SK-N-DZ (cell line): ENCODE measurements around the gene ATG4D. TPM values are rescaled to one million over a fixed set of nuclear protein-coding genes. Genes with fewer than 3 reads are reported as not detected.

Experiments used
- DNase-seq: peaks from one replicate; pipeline ENCODE4 v3.0.0-alpha.2; 2015; ENCODE audit warnings: low spot score
- polyA plus RNA-seq, 2 experiments: library from polyadenylated mRNA; depleted of rRNA; stranded (reverse); fragments of >200 nt; gene quantifications; 2 replicates each; pipeline ENCODE4 v1.2.3, GENCODE V29; 2014

The ATG4D gene
- 38.7 and 51.2 TPM in 2 replicates for polyA plus RNA-seq (2014; cell fraction: cytosol; rRNA removed)
- 31.9 and 55.9 TPM in 2 replicates for polyA plus RNA-seq (2014; cell fraction: nucleus; rRNA removed)

DNA sequence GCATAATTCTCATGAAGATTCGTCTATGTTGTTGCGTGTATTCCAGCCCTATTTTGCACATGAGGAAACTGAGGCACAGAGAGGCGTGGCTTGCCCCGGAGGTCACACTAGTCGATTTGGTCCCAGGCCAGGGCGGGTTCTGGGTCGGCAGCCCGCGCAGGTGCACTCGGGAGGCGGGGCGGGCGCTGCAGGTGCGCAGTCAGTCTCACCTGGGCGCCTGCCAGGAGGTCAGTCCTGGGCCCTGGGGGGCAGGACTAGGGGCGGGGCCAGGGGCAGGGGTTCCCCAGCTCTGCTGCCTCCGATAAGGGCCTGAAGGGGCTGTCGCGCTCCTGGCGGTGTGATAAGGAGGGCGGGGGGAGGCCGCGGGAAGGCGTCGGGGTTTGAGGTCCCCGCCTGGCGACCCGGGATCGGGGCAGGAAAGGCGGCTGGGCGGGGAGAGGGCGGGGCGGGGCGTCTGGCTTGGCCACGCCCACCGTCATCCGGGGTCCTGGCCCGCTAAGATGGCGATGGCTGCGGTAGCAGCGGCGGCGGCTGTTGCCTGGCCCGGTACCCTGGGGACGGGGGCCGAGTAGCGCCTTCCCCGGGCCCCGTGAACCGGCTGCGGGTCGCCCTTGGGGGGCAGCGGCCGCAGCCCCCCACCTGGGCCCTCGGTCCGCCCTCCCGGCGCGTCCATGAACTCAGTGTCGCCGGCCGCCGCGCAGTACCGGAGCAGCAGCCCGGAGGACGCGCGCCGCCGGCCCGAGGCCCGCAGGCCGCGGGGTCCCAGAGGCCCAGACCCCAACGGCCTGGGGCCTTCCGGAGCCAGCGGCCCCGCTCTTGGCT, at the start of gene ATG4D:
TSS of gene ATG4D (plus strand) at position 485 of the 822 bp plus-strand sequence. CDS start at position 672, 187 bp downstream.
- peak; percentile 74 for DNase-seq

GRCh38 chr19:10497371-10497770, 46.3 kb upstream of the ATG4D start:
- DNase-seq, result no peak

- DNase-seq, result no peak
Observed at GRCh38 chr19:10499550-10500246, 44.0 kb upstream of the ATG4D start.

- no peak for DNase-seq
Observed at GRCh38 chr19:10500247-10500592, 43.5 kb upstream of the ATG4D start.

DNA sequence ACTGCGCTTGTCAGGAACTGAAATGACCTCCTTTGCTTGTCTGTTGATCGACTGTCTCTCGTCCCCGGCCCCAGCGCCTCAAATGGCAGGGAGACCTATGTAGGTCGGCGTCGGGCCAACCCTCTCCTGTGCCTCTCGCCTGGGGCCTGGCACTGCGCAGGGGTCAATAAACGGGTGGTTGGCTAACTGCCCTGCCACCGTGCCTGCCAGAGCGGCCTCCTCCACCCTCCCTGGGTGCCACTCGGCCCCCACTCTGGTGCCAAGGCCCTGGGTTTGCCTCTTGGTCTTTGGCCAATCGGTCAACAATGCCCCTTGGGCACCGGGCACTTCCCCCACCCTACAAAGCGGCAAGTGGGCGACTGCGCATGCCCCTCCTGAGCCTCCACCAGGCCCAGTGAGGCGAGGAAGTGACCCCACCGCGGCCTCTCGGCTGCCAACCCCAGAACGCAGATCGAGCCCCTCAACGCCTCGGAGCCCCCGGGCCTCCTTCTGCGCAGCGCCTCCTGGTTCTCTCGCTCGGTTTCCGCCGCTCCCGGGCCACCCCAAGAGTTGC, 41.7 kb upstream of the ATG4D start:
- peak; percentile 34 for DNase-seq

GRCh38 chr19:10502524-10503001, 41.1 kb upstream of the ATG4D start:
- peak; percentile 91 for DNase-seq

- peak; percentile 57 for DNase-seq
Observed at GRCh38 chr19:10503002-10503789, 40.5 kb upstream of the ATG4D start, which contains the start of gene KEAP1. KEAP1 (minus strand) TSS chr19:10503356; CDS start chr19:10500033, 3,323 bp downstream.

- peak; percentile 51 for DNase-seq
Observed at GRCh38 chr19:10505583-10506229, 38.0 kb upstream of the ATG4D start.

DNA sequence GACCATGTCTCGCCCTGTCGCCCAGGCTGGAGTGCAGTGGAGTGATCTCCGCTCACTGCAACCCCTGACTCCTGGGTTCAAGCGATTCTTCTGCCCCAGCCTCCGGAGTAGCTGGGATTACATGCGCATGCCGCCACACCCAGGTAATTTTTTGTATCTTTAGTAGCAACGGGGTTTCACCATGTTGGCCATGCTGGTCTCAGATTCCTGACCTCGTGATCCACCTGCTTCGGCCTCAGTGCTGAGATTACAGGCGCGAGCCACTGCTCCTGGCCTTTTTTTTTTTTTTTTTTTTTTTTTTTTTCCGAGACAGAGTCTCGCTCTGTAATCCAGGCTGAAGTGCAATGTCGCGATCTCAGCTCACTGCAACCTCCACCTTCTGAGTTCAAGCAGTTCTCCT, 35.7 kb upstream of the ATG4D start:
- no peak for DNase-seq

GRCh38 chr19:10508707-10509106, 35.0 kb upstream of the ATG4D start:
- no peak for DNase-seq

DNA sequence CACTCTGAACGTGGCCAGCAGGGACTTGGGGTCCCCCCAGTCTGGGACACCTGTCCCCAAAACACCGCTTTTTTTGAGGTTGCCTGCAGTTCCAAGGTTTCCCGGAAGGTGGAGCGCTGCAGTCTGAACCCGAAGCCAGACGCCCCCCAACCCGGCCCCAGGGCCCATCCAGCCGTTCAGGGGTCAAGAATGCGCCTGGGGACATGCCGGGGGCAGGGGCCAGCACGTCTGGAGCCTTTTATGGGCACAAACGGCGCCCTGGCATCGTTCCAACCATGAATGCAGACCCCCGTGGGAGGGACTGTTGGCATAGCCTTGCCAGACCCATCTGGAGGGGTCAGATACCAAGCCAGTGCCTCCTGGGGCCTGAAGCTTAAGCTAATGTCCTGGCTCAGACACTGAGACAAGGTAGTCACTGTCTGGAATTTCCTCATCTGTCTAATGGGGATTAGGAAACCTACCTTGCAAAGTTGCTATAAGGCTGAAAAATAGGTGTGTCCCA, 33.4 kb upstream of the ATG4D start:
- DNase-seq, result no peak

GRCh38 chr19:10513223-10513622, 30.5 kb upstream of the ATG4D start:
- DNase-seq, result no peak

GRCh38 chr19:10514211-10515145, 29.2 kb upstream of the ATG4D start:
- peak; percentile 35 for DNase-seq

DNA sequence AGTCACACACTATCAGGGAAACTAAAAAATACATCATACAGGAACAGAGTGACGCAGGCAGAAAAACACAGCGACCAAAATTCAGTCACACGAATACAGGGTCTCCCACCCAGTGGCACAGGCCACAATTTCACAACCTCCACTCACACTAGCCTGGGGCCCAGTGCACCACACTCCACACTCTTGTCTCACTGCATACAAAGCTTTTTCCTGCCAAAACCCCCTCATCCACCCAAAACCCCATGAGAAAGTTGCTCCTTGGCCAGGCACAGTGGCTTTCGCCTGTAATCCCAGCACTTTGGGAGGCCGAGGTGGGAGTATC, 27.7 kb upstream of the ATG4D start:
- DNase-seq, result no peak

- DNase-seq, result no peak
Observed at GRCh38 chr19:10516671-10517286, 26.9 kb upstream of the ATG4D start.

- DNase-seq, result no peak
Observed at GRCh38 chr19:10517361-10517759, 26.3 kb upstream of the ATG4D start, which contains the start of gene S1PR5. S1PR5 (minus strand) TSS chr19:10517447; CDS start chr19:10515011, 2,436 bp downstream.

- DNase-seq, result no peak
Observed at GRCh38 chr19:10517760-10518443, 25.8 kb upstream of the ATG4D start.
